Activated CD8-positive, alpha-beta memory T cell treated with anti-CD3 and anti-CD28 coated beads for 4 hours (primary cell): ENCODE data around the gene PRKN.

Experiments
- DNase-seq, 2 donors: peaks; one replicate each; pipeline ENCODE4 v3.0.0-alpha.2; 2020; ENCODE audit warnings: low read depth in 2 of 2

PRKN gene

GRCh38 chr6:161727083-161727833 is 1000.3 kb downstream of the PRKN start:
- DNase-seq = no peak

- no peak for DNase-seq
These were observed 1005.2 kb downstream of the PRKN start for GRCh38 chr6:161722394-161722793.

GRCh38 chr6:161721511-161721910 is 1006.1 kb downstream of the PRKN start:
- DNase-seq = no peak

GRCh38 chr6:161716176-161716575 is 1011.4 kb downstream of the PRKN start:
- no peak for DNase-seq

DNA sequence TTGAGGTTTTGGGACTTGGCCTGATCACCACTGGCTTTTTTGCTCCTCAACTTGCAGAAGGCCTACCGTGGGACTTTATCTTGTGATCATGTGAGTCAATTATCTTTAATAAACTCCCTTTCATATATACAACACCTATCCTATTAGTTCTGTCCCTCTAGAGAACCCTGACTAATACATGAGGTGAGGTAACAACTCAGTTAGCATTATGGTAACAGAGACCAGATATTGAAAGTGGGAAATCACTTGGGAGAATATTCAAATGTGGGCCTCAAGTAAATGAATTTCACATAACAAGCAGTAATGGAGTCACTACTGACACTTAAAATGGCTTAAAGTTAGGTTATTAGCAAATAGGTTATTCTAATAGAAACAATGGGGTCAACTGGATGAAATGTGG is 1015.6 kb downstream of the PRKN start:
- no peak for DNase-seq

GRCh38 chr6:161711515-161711914 is 1016.1 kb downstream of the PRKN start:
- no peak for DNase-seq

DNA sequence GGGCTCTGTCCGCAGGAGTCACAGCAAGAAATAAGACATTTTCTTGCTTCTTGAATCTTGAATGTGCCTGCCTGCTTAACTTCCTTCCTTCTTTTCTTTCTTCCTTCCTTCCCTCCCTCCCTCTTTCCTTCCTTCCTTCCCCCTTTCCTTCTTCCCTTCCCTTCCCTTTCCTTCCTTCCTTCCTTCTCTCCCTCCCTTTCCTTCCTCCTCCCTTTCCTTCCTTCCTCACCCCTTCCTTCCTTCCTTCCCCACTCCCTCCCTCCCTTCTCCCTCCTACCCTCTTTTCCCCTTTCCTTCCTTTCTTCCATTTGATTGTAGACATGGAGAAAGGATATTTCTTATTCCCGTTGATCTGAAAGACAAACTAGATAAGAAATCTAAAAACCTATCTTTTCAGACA is 1016.9 kb downstream of the PRKN start:
- DNase-seq = no peak

- no peak for DNase-seq
These were observed 1026.5 kb downstream of the PRKN start for GRCh38 chr6:161701056-161701455.

DNA sequence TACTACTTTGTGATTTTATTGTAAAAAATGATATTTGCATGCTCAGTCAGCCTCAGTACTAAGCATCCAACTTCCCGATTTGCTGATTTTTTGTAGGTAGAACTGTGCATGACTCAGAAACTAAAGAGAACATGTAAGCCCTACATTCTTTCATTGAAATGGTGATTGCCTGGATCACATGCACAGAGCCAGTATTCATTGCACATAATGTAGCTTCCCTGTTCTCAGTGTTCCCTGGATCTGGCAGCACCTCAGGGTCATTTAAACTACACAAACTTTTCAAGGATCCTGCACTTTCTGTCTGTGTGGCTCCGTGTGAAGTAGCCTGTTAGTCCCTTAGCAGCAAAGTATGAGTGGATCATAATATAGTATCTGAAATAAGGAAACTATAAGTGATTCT is 1030.8 kb downstream of the PRKN start:
- DNase-seq = no peak

- no peak for DNase-seq
These were observed 1032.6 kb downstream of the PRKN start for GRCh38 chr6:161694995-161695394.

DNA sequence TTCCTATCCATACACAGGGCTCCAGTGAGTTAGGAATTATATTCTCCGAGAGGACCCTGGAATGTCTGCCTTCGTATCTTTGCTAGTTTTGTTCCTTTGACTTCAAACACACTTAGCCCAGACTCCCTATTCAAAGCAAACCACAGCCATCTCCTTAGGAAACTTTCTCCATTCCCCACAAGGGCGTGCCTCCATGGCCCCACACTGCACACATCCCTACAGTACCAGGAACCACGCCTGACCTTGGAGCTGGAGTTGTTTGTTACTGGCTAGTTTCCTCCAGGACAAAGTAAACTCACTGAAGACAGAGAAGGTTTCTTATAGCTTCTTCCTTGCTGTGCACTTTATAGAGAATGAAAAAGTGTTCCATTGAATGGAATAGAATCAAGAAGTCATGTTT is 1040.9 kb downstream of the PRKN start:
- DNase-seq = no peak

DNA sequence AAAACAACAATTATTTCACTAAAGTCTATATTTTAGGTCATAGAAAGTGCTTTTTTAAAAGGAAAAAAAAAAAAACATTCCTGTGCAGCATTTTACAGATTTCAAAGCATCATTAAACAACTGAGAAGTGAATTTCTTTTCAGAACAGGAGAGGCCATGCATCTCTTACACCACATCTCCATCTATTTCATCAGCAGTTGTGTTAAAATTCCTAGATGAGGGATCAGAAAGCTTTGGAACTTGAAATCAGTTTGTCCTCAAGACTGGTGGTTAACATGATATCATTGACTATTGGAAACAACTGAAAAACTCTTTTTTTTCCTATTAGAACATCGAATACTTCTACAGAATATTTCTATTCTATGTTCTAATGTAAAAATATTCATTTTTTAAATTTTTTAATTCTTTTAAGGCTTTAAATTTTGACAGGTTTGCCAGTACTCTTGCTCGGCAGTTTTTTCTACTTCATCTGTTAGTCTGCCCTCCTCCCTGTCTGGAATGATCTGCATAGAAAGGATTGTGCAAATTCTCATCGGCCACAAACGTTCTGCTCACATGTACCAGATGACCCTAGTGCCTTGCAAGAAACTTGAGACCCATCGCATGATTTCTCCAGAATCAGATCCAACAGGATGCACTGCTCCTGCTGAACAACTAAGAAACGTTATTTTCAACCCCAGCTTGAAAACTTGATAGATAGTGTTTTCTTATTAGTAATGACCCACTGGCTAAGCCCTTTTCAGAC is 1042.7 kb downstream of the PRKN start:
- DNase-seq = no peak

GRCh38 chr6:161683400-161683799 is 1044.2 kb downstream of the PRKN start:
- DNase-seq = no peak

GRCh38 chr6:161682982-161683381 is 1044.6 kb downstream of the PRKN start:
- no peak for DNase-seq

GRCh38 chr6:161679980-161680538 is 1047.5 kb downstream of the PRKN start:
- DNase-seq = no peak

- no peak for DNase-seq
These were observed 1050.4 kb downstream of the PRKN start for GRCh38 chr6:161677188-161677587.

DNA sequence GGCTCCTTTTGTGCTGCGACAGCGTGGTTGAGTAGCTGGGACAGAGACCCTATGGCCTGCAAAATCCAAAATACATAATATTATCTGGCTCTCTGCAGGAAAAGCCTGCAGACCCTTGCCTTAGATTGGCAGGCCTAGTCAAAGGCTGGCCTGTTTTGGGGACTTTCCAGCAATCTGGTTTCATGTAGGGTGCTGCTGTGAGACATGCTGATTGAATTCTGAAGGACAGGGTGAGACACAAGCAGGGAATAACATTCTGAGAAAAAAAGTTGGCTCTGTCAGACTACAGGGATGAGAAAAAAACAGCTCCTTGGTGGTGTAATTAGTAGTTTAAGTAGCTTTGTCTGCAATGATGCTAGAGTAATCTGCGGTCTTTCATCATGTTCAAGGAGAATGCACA is 1051.0 kb downstream of the PRKN start:
- no peak for DNase-seq

DNA sequence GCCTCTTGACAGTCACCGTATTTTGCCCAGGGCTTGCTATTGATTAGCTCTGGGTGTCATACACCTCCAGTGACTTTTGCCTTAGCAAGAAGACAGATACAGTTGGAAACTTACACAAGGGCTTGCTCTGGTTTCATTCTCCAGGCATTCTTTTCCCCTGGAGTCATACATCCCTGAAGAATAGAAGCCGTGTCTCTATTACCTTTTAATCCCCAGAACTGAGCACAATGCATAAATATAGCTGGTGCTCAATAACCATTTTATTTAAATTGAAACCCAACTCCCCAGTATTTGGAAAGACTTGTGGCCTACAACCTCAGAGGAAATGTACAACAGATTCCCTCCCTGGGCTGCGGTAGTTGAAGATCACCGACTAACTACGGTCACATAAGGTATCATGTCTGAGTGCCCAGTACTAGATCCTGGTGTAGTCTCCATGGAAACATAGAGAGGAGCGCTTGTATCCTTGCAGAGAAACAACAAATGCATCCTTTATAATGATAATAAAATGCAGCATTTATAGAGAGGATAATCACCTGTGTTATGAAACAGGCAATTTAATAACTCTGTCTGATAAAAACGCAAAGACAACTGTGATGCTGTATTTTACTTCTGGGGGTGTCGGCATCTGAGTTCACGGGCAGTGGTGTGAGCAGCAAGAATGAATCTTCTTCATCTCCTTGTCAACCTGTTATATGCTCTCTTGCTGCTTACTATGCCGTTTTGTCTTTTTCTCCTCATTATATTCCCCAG is 1052.5 kb downstream of the PRKN start:
- DNase-seq = no peak

DNA sequence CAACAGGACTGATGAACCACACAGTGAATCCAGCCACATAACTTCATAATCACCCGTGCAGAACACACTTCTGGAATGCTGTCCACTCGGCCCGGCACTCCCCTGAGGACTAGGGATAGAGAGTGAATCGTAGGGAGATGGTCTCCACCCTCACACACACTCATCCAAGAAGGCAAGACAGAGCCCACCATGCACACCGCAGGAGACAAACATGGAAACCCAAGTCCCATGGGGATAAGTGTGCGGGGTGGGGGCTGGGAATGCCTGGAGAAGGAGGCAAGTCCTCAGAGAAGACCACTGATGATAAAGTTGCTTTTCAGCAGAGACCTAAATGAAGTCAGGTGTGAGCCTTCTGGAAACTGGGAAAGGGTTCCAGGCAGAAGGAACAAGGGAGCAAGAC is 1054.5 kb downstream of the PRKN start:
- DNase-seq = no peak

DNA sequence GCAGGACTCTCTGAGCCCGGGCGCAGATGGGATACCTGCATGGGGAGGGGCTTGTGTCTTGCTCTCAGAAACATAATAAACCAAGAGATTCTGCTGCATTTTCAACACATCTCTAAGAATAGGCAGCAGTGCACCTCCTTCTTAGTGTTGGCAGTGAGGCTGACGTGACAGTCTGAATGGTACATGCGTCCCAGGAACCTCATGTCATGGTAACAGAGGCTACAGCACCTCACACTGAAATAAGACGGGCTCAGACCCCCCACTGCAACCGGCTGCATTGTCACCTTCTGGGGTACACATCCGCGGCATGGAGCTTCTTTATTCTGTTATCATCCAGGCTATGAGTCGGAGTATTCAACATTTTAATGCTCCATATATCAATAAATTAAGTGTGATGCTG is 1056.4 kb downstream of the PRKN start:
- no peak for DNase-seq

DNA sequence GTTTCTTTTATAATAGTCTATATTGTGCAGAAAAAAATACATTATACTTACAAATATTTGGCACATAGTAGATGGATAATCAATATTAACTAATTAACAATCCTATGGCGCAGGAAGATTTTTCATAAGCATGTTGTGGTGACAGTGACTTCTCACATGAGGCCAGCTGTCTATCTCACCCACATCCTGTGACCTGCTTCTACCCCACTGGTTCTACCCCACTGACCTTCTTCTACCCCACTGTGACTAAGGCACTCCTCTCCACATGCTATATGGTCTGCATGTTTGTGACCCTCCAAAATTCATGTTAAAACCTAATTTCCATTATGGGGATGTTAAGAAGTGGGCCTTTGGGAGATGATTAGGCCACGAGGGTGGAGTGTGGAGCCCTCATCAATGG is 1058.9 kb downstream of the PRKN start:
- DNase-seq = no peak

- DNase-seq = no peak
These were observed 1059.6 kb downstream of the PRKN start for GRCh38 chr6:161667957-161668356.
